Glutamatergic neuron (in vitro differentiated cells): Measurements from ENCODE around the gene C1QL1. TPM values are rescaled to one million over a fixed set of nuclear protein-coding genes. Genes with fewer than 3 reads are reported as not detected.

Experiments used
- DNase-seq: peaks from one replicate; pipeline ENCODE4 v3.0.0; 2022
- H3K27ac Mint-ChIP-seq: one replicate; pipeline ENCODE4 v1.8.0; 2020; ENCODE audit warnings: mild to moderate bottlenecking, mixed read lengths, inconsistent platforms; ENCODE audit not compliant: unreplicated experiment
- H3K27me3 Mint-ChIP-seq: one replicate; pipeline ENCODE4 v1.8.0; 2020; ENCODE audit warnings: mild to moderate bottlenecking, moderate library complexity, mixed read lengths, inconsistent platforms; ENCODE audit not compliant: unreplicated experiment
- H3K36me3 Mint-ChIP-seq: one replicate; pipeline ENCODE4 v1.8.0; 2020; ENCODE audit warnings: mild to moderate bottlenecking, mixed read lengths, inconsistent platforms; ENCODE audit not compliant: unreplicated experiment
- H3K4me1 Mint-ChIP-seq: one replicate; pipeline ENCODE4 v1.8.0; 2020; ENCODE audit warnings: mild to moderate bottlenecking, low read depth, mixed read lengths, inconsistent platforms; ENCODE audit not compliant: unreplicated experiment
- H3K4me3 Mint-ChIP-seq: one replicate; pipeline ENCODE4 v1.8.0; 2020; ENCODE audit warnings: mild to moderate bottlenecking, mixed read lengths, inconsistent platforms; ENCODE audit not compliant: unreplicated experiment
- H3K9me3 Mint-ChIP-seq: one replicate; pipeline ENCODE4 v1.8.0; 2020; ENCODE audit warnings: mild to moderate bottlenecking, moderate library complexity, mixed read lengths, inconsistent platforms; ENCODE audit not compliant: unreplicated experiment
- total RNA-seq: library from RNA; stranded (reverse); fragmentation: NEBNext Ultra II Directional; extraction: Animal tissue kit (Norgen Biotek cat#: 25700); gene quantifications from one replicate; pipeline ENCODE4 v1.2.1, GENCODE V29; 2021; ENCODE audit not compliant: unreplicated experiment
- TF ChIP-seq, protein P1 (sequence below): fragments of 200-600 bp; sonication (generic); IDR thresholded peaks from one replicate; pipeline ENCODE4 v1.5.0; 2021; ENCODE audit not compliant: partially characterized antibody, unreplicated experiment

C1QL1 gene
- total RNA-seq, 1 donor from 2014 or later, result 14.6 TPM

GRCh38 chr17:44959821-44960531 lies 8.1 kb downstream of the C1QL1 start:
- no peaks in the 10 kb centered on the region for H3K4me1 Mint-ChIP-seq
- DNase-seq, result no peak
- H3K9me3 Mint-ChIP-seq, result no peaks in the 10 kb centered on the region
- H3K27ac Mint-ChIP-seq, result no peak overlapping the region
- peaks cover 6% of the 10 kb centered on the region for H3K27me3 Mint-ChIP-seq
- H3K36me3 Mint-ChIP-seq, result no peaks in the 10 kb centered on the region
- no peak overlapping the region for H3K4me3 Mint-ChIP-seq
- TF ChIP-seq, protein P1, sequence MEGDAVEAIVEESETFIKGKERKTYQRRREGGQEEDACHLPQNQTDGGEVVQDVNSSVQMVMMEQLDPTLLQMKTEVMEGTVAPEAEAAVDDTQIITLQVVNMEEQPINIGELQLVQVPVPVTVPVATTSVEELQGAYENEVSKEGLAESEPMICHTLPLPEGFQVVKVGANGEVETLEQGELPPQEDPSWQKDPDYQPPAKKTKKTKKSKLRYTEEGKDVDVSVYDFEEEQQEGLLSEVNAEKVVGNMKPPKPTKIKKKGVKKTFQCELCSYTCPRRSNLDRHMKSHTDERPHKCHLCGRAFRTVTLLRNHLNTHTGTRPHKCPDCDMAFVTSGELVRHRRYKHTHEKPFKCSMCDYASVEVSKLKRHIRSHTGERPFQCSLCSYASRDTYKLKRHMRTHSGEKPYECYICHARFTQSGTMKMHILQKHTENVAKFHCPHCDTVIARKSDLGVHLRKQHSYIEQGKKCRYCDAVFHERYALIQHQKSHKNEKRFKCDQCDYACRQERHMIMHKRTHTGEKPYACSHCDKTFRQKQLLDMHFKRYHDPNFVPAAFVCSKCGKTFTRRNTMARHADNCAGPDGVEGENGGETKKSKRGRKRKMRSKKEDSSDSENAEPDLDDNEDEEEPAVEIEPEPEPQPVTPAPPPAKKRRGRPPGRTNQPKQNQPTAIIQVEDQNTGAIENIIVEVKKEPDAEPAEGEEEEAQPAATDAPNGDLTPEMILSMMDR, result no peak

- no peak for DNase-seq
- Mint-ChIP-seq H3K27ac (no peak overlapping the region), H3K4me3 (no peak overlapping the region), H3K36me3 (no peaks in the 10 kb centered on the region), H3K9me3 (no peaks in the 10 kb centered on the region), H3K4me1 (no peaks in the 10 kb centered on the region), H3K27me3 (peaks cover 2% of the 10 kb centered on the region)
- TF ChIP-seq, protein P1, result no peak
Observed at GRCh38 chr17:44956998-44957981, 10.8 kb downstream of the C1QL1 start.

DNA sequence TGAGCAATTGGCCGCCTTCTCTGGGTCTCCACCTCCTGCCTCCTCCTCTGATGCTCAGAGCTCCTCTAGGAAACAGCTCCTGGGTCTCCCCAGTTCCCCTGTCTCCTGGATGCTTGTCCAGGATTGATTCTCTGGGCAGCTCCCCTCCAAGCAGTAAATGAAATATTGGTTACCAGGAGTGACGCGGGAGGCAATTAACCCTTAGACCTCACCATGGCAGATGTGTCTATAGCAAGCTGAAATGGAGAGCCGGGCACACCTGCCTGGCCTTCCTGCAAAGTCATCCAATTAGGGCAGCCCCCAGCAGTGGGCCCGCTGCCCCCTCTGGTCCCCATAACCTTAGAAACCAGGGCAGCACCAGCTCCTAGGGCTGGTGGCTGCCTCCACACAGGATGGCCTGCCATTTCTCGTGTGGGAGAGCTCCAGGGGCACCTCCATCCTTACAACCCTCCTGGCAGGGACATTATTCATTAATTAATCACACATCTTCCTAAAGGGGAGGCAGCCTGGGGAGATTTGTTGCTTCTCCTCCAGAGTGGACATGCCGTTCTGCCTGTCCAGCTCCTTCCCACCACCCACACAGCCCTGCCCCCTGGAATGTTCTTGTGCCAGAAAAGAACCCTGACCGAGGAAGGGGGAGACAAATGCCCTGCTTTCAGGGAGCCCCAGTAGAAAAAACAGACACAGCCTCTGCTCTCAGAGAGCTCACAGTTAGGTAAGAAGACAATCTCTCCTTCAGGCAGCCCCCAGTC lies 12.3 kb downstream of the C1QL1 start:
- H3K27me3 Mint-ChIP-seq, result peaks cover 2% of the 10 kb centered on the region
- H3K4me1 Mint-ChIP-seq, result no peaks in the 10 kb centered on the region
- TF ChIP-seq, protein P1, result no peak
- no peak for DNase-seq
- no peak overlapping the region for H3K4me3 Mint-ChIP-seq
- no peaks in the 10 kb centered on the region for H3K36me3 Mint-ChIP-seq
- H3K9me3 Mint-ChIP-seq, result no peaks in the 10 kb centered on the region
- no peak overlapping the region for H3K27ac Mint-ChIP-seq

DNA sequence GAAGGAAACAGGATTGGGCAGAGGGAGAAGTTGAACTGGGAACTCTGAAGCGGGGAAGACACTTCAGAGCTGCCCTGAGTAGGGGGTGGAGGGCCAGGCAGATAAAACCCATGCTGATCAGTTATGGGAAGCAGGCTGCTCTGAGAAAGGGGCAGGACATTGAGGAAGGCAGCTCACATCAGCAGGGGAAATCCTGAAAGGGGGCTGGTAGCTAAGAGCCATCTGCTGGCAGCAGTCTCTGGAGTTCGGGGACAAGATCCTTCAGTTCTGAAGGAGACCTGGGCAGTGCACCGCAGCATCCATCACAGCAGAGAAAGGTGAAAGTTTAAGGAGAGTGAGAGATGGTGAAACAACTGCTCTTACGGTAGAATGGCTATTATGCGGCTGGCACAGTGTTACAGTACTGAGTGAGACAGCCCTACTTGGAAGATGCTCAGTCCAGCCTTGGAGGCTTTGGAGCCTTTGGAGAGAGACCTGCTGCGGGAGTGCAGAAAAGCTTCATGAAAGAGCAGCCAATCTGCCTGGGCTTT lies 15.1 kb downstream of the C1QL1 start:
- no peak overlapping the region for H3K27ac Mint-ChIP-seq
- TF ChIP-seq, protein P1, result no peak

More for the DNA sequence above, 15.1 kb downstream of the C1QL1 start:
- Mint-ChIP-seq H3K4me1 (no peaks in the 10 kb centered on the region), H3K36me3 (no peaks in the 10 kb centered on the region), H3K9me3 (no peaks in the 10 kb centered on the region), H3K4me3 (no peak overlapping the region), H3K27me3 (no peaks in the 10 kb centered on the region)
- DNase-seq, result no peak
